Measurements from ENCODE around the gene SLC9A5. TPM values are rescaled to one million over a fixed set of nuclear protein-coding genes. Genes with fewer than 3 reads are reported as not detected.

Gene SLC9A5
- total RNA-seq, 1 experiment from 2014 or later: 5.6 TPM

GRCh38 chr16:67202956-67203493, 45.8 kb upstream of the SLC9A5 start:
- CTCF ChIA-PET: no interaction called here

GRCh38 chr16:67204076-67204475, 44.7 kb upstream of the SLC9A5 start:
- Histone ChIP-seq H3K27me3 (ENCODE audit: insufficient read depth, low read length) (no peaks in the 10 kb centered on the region), H2AFZ (ENCODE audit: low read depth, low read length, poor library complexity, severe bottlenecking) (no peak overlapping the region), H3K9me2 (ENCODE audit: insufficient read depth) (no peaks in the 10 kb centered on the region), H3K4me3 (replicated peaks in 1 of 2; ENCODE audit: low read depth in 1 of 2, low read length in 2 of 2) (no peak overlapping the region), H3K79me2 (ENCODE audit: insufficient read depth, low read length) (peaks cover 8% of the 10 kb centered on the region; the same call in 1 of the 2 replicates), H3K36me3 (ENCODE audit: control insufficient read depth in 1 of 2, insufficient read depth in 2 of 2, low read length in 2 of 2) (peaks cover 11 to 17% of the 10 kb centered on the region in 2 experiments; a peak in 3 of 4 replicates), H3K4me2 (ENCODE audit: low read length) (no peak overlapping the region), H3K27ac (ENCODE audit: low read depth, low read length) (no peak overlapping the region), H3K9ac (ENCODE audit: low read length) (no peak overlapping the region), H3K9me3 (ENCODE audit: control insufficient read depth in 1 of 2, insufficient read depth in 1 of 2, low read depth in 1 of 2, low read length in 2 of 2) (no peaks in the 10 kb centered on the region), H3K4me1 (ENCODE audit: control insufficient read depth in 1 of 2, insufficient read depth in 2 of 2, low read length in 2 of 2) (peaks cover 15 to 39% of the 10 kb centered on the region in 2 experiments), H4K20me1 (ENCODE audit: insufficient read depth) (no peaks in the 10 kb centered on the region)
- CTCF ChIA-PET: no interaction called here
- ATAC-seq (no peak), DNase-seq (ENCODE audit: low read depth, low spot score) (no peak)
- POLR2A ChIA-PET: no interaction called here
- no TSS peak for BruUV-seq (replicated peaks)
- intact Hi-C loops (cut with micrococcal nuclease): no loop called here
- RAD21 ChIA-PET (ENCODE audit: low non-redundant PET in 1 of 2, low total read pairs in 2 of 2, uncharacterized antibody in 2 of 2, unreplicated experiment in 2 of 2): no interaction called here
- TF ChIP-seq POLR2A (IDR thresholded peaks at IDR 0.05; ENCODE audit: borderline replicate concordance, extremely low read depth, insufficient read depth, insufficient read length) (no peak), RAD21 (IDR thresholded peaks at IDR 0.05; ENCODE audit: low read depth) (no peak), SRF (IDR thresholded peaks at IDR 0.05; ENCODE audit: low read depth) (no peak), JUND (IDR thresholded peaks at IDR 0.05) (no peak), POLR2AphosphoS5 (IDR thresholded peaks at IDR 0.05; ENCODE audit: low read depth, low read length) (no peak), EZH2phosphoT487 (IDR thresholded peaks at IDR 0.05; ENCODE audit: borderline replicate concordance) (no peak), ATF3 (IDR thresholded peaks at IDR 0.05) (no peak), REST (IDR thresholded peaks at IDR 0.05; ENCODE audit: low read depth) (no peak), FOSL1 (IDR thresholded peaks at IDR 0.05; ENCODE audit: low read depth) (no peak), SP1 (IDR thresholded peaks at IDR 0.05; ENCODE audit: low read depth) (no peak), CBX3 (IDR thresholded peaks at IDR 0.05; ENCODE audit: low read depth) (no peak), CEBPB (IDR thresholded peaks at IDR 0.05; ENCODE audit: low read depth) (no peak), ZBTB33 (IDR thresholded peaks at IDR 0.05; ENCODE audit: extremely low read depth, insufficient replicate concordance, low read length) (no peak), ZFX (IDR thresholded peaks at IDR 0.05) (no peak)

More at GRCh38 chr16:67202956-67203493, 45.8 kb upstream of the SLC9A5 start:
- no peak overlapping the region for H3K4me3 ChIP-seq (replicated peaks in 1 of 2; ENCODE audit: low read depth in 1 of 2, low read length in 2 of 2)
- DNase-seq (ENCODE audit: low read depth, low spot score) (no peak), ATAC-seq (no peak)
- no peaks in the 10 kb centered on the region; the same call in 1 of the 2 replicates for H4K20me1 ChIP-seq (ENCODE audit: insufficient read depth)
- RAD21 ChIA-PET (ENCODE audit: low non-redundant PET in 1 of 2, low total read pairs in 2 of 2, uncharacterized antibody in 2 of 2, unreplicated experiment in 2 of 2): no interaction called here
- peaks cover 11 to 17% of the 10 kb centered on the region in 2 experiments; a peak in 3 of 4 replicates for H3K36me3 ChIP-seq (ENCODE audit: control insufficient read depth in 1 of 2, insufficient read depth in 2 of 2, low read length in 2 of 2)
- no peaks in the 10 kb centered on the region for H3K27me3 ChIP-seq (ENCODE audit: insufficient read depth, low read length)
- no peak overlapping the region for H3K4me2 ChIP-seq (ENCODE audit: low read length)
- POLR2A ChIA-PET: no interaction called here
- H3K9me3 ChIP-seq (ENCODE audit: control insufficient read depth in 1 of 2, insufficient read depth in 1 of 2, low read depth in 1 of 2, low read length in 2 of 2): no peaks in the 10 kb centered on the region
- no peak overlapping the region for H2AFZ ChIP-seq (ENCODE audit: low read depth, low read length, poor library complexity, severe bottlenecking)
- TF ChIP-seq ZFX (IDR thresholded peaks at IDR 0.05) (no peak), EGR1 (IDR thresholded peaks at IDR 0.05; ENCODE audit: low read depth) (no peak), CBX3 (IDR thresholded peaks at IDR 0.05; ENCODE audit: low read depth) (no peak), MAX (IDR thresholded peaks at IDR 0.05) (no peak), EZH2 (IDR thresholded peaks at IDR 0.05) (no peak), ZNF274 (IDR thresholded peaks at IDR 0.05; ENCODE audit: low read depth, low read length) (no peak)
- no TSS peak for BruUV-seq (replicated peaks)
- H3K9ac ChIP-seq (ENCODE audit: low read length): no peak overlapping the region
- peaks cover 19 to 43% of the 10 kb centered on the region in 2 experiments for H3K4me1 ChIP-seq (ENCODE audit: control insufficient read depth in 1 of 2, insufficient read depth in 2 of 2, low read length in 2 of 2)
- no peak overlapping the region for H3K27ac ChIP-seq (ENCODE audit: low read depth, low read length)
- peaks cover 8% of the 10 kb centered on the region; the same call in 1 of the 2 replicates for H3K79me2 ChIP-seq (ENCODE audit: insufficient read depth, low read length)
- intact Hi-C loops (cut with micrococcal nuclease): no loop called here
- H3K9me2 ChIP-seq (ENCODE audit: insufficient read depth): no peaks in the 10 kb centered on the region

All from HCT116 (cell line).